ENCODE measurements around the gene SPATA20.

GRCh38 chr17:50599606-50600005 is 52.6 kb downstream of the SPATA20 start:
- TF ChIP-seq CTCF (CRISPR knock-in tag; IDR thresholded peaks at IDR 0.05) (no peak), ZNF180 (CRISPR knock-in tag; IDR thresholded peaks at IDR 0.05; ENCODE audit: borderline replicate concordance, low read depth) (no peak), CEBPZ (IDR thresholded peaks at IDR 0.05; ENCODE audit: low read length) (no peak), SP1 (IDR thresholded peaks at IDR 0.05) (no peak), SP1 (CRISPR knock-in tag; IDR thresholded peaks at IDR 0.05) (no peak), ETV5 (CRISPR knock-in tag; IDR thresholded peaks at IDR 0.05; ENCODE audit: borderline replicate concordance) (no peak), ZNF251 (CRISPR knock-in tag; IDR thresholded peaks at IDR 0.05) (no peak)

All from HepG2 (cell line).